H54 (cell line): Measurements from ENCODE around the gene COPZ1.
"Not testable (repeated sequence)": the region's sequence is repeated elsewhere in the genome, so short reads cannot be mapped to it uniquely, and the experiment has no call there.

Source experiments
- DNase-seq: peaks from one replicate; pipeline ENCODE4 v3.0.0; 2011; ENCODE audit warnings: low spot score, mixed read lengths; ENCODE audit not compliant: insufficient read length
- FAIRE-seq: peaks from 3 replicates; lab custom pipeline; 2011; peaks lifted over from hg19 to GRCh38; lab: Jason Lieb, UNC
- POLR2A ChIP-seq: IDR thresholded peaks from 2 replicates; pipeline ENCODE4 v1.6.1; 2011; ENCODE audit warnings: low read depth, mild to moderate bottlenecking, low read length

COPZ1 gene

DNA sequence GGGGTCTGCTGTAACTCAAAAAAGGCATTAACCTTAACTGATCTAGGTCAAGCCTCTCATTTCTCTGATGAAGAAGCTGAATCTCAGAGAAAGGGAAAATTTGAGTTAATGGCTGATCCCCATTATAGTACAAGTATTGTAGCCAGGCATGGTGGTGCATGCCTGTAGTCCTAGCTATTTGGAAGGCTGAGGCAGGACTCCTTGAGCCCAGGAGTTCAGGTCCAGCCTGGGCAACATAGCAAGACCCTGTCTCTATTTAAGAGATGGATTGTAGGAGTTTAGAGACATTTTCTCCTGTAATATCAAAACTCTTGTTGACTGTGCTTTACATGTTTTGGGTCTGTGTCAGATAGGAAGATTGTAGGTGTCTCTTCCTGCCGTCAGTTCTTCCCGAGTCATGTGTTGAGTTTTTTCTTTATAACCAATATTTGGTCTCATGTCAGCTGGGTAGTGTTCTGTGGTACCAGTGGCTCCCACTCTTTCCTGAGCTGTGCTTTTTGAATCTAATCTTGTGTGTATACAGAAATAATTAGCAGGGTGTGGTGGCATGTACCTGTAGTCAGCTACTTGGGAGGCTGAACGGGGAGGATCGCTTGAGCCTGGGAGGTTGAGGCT, 8.6 kb downstream of the COPZ1 start:
- no peak for TF ChIP-seq POLR2A
- DNase-seq = no peak
- no peak for FAIRE-seq

DNA sequence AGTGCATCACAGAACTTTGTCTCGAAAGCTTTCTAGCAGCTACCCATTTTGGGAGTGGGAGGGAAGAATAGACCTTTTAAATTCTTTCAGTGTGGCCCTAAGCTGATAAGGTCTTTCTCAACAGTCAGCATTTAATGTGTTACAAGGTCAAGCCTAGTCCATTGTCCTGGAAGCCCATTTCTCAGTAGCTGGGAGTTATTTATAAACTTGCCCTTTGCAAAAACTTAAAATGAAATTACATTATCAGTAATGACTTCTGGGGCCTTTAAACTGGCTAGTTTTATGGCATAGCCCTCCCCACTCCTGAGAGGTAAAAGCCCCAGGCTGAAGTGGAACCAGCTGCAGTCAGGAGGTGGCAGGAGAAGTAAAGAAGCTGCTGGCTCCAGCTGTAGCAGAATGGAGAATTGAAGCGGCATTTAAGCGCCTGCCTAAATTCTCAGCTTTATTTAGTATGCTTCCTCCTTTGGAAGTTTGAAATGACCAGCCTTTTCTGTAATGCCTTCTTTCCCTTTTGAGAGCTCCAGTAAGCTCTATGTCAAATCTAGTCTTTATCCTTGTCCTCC, 12.4 kb downstream of the COPZ1 start:
- no peak for TF ChIP-seq POLR2A
- no peak for FAIRE-seq
- DNase-seq = no peak

DNA sequence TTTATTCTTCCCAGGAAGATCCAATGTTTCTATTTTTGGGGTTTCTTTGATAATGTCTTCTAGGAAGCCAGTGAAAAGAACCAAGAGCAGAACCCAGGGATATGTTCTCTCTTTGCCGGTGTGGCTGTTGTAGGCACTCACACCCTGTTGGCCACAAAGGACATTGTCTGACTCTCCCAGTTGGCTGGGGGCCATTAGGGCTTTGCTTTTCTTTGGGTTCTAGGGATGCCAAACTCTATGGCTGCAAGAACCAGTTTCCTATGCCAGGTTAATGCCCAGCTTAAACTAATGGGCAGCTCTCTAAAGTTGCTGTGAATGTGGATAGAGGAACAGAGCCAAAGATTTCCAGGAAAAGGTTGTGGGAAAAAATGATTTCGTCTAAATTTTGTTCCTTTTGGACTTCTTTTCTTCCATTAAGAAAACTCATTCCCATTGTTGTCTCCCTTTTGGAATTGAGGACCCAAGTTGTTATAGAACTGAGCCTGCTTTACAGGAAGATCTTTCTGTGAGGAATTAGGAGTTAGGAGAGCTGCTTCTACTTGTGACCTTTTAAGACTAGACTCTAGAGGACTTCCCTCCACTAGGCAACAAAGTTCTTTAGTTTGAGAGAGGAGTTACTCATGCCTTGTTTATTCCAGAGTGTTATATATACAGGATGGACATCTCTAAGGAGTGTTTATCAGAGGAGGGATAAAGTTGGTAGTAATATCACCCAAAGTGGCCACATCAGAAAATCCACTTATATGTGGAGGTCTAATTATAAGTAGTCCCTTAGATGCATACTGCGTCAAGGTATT, 13.1 kb downstream of the COPZ1 start:
- no peak for FAIRE-seq

DNA sequence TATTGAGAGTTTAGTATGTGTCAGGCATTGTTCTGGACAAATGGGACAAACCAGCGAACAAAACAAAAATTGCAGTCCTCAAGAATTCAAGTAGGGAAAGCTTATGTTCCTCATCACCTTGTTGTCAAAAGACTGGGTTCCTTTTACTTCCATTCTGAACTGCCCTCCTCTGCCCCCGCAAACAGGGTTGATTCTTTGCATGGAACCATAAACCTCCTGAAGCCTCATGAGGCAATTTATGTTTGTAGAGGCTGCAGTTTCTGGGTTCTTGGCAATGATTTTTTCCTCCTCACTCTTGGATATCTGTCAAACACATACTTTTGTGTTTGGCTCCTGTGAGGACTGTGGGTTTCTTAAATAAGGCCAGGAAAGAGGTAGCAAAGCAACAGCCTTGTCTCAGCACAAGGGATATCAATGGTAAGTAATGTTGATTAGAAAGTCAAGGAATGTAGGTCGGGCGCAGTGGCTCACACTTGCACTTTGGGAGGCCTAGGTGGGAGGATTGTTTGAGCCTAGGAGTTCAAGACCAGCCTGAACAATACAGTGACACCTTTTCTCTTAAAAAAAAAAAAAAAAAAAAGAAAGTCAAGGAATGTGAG, 13.9 kb downstream of the COPZ1 start:
- DNase-seq (no peak), FAIRE-seq (no peak)
- no peak for TF ChIP-seq POLR2A

More for the DNA sequence above, 13.1 kb downstream of the COPZ1 start:
- no peak for TF ChIP-seq POLR2A
- no peak for DNase-seq

DNA sequence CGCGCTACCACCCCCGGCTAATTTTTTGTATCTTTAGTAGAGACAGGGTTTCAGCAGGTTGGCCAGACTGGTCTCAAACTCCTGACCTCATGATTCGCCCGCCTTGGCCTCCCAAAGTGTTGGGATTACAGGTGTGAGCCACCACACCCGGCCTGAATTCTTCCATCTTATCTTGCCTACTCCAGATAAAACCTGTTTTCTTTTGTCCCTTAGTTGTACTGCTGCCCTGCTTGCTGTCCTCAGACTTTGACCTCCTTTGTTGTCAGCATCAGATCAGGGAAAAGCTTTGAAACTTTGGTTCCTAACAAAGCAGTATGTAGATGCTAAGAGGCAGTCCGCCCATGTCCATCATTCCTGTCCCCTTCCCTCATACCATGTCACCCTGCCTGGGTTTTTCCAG, 15.9 kb downstream of the COPZ1 start:
- TF ChIP-seq POLR2A = no peak
- no peak for FAIRE-seq
- no peak for DNase-seq

DNA sequence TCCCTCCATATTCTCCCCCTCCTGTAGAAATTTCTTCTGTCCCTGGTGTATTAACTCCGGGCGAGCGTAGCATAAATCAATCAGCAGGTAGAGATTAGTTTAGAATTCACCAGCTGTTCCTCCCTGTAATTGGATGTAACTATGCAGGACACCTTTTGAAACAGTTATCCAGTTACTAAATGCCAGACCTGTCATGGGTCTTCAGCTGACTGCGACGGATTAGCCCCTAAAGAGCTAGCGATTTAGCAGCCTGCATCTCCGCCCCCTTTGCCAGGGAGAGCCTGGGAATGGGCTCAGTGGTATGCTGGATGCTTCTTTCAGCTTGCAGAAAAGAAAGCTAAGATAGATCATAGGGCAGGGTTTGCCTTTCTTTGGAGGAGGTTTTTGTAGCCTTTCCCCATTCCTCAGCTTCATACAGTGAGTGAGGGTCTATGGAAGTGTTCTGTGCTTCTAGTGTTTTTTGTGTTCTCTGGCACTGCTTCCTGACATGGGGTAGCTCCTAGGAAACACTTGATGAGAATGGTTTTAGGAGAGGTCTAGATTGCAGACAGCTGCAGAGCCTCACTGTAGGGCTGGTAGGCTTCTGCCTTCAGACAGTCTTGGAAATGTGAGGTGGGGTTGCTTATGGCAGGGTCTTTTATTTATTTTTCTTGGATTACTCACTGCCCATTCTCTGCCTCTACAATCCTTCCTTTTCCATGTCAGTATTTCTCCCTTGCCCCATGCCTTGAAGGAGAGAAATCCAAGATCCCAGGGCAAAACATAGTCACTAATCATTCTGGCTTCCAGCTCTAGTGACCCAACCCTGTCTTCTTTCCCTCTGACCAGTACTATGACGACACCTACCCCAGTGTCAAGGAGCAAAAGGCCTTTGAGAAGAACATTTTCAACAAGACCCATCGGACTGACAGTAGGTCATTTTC, 16.7 kb downstream of the COPZ1 start:
- TF ChIP-seq POLR2A = no peak
- FAIRE-seq (no peak), DNase-seq (no peak)

GRCh38 chr12:54349036-54349435, 24.1 kb downstream of the COPZ1 start:
- no peak for TF ChIP-seq POLR2A
- DNase-seq (no peak), FAIRE-seq (no peak)

- no peak for TF ChIP-seq POLR2A
- DNase-seq (no peak), FAIRE-seq (no peak)
These were observed 24.7 kb downstream of the COPZ1 start for GRCh38 chr12:54349679-54350078.

GRCh38 chr12:54350743-54351142, 25.8 kb downstream of the COPZ1 start:
- FAIRE-seq (no peak), DNase-seq (no peak)
- no peak for TF ChIP-seq POLR2A

GRCh38 chr12:54351341-54351740, 26.4 kb downstream of the COPZ1 start:
- no peak for FAIRE-seq
- no peak for TF ChIP-seq POLR2A

DNA sequence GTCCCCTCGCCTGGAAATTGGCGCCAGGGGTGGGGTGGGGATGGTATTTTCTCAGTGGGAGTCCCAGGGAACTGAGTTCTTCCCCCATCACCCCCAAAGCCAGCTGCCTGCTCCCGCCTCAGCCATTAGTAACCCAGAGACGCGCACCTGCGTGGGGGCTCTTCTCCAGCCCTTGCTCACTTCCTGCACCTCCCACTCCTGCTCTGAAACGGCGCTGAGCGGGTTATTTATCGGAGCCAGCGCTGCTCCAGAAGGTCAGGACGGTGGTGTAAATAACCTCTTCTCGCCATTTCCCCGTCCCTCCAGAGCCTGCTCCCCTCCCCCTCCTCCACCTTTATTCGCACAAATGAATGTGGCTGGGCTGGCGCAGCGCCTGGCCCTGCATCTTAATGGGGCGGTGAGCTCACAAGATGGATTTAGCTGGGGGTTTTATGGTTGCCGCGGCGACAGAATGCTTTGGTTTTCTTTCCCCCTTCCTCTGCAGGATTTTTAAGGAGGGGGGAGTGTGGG, 27.1 kb downstream of the COPZ1 start:
- DNase-seq = no peak
- no peak for FAIRE-seq
- no peak for TF ChIP-seq POLR2A

More at GRCh38 chr12:54351341-54351740, 26.4 kb downstream of the COPZ1 start:
- DNase-seq = no peak

DNA sequence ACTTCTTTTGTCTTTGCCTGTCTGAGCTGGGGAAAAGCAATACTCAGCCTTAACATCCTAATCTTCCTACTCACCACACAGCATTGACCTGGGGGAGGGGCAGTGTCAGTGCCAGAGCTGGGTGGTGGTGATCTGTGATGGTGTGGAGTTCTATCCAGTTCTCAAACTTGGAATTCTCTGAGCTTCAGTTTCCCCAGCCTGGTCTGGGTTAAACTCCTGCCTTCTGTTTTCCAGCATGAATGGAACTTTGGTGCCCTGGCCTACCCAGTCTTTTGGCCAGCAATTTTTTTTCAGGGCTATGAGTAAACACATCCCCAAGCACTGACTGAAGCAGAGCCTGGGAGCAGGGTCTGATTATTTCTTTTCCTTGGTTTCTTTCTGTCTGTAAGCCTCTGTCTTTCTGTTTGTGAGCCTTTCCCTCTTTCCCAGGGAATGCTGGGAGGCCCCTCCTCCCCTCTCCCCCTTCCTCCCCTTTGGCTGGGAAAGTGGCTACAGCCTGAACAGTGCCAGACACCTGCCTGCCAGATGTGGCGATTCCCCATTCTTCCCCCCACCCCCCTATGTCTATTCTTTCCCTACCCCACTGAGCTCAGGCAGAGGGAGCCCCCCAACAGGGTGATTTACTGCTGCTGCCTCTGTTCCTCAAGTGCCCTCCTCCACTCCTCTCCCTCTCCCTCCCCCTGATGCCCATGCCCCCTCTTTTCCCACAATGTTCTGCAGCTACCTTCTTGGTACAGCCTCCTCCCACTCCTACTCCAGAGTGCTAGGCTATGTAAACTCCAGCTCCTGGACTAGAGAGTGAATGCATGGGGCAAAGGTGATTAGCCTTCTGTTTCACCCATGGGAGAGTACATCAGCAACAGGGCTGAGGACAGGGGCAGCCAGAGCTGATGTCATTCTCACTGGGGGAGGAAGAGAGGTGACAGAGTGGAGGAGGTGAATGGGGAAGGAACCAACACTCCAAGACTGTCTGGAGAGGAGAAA, 28.3 kb downstream of the COPZ1 start:
- no peak for TF ChIP-seq POLR2A
- DNase-seq (no peak), FAIRE-seq (no peak)

- DNase-seq, FAIRE-seq: not testable (repeated sequence)
These were observed 29.3 kb downstream of the COPZ1 start for GRCh38 chr12:54354271-54354670.
